Measurements from ENCODE around the gene STS.

STS gene

DNA sequence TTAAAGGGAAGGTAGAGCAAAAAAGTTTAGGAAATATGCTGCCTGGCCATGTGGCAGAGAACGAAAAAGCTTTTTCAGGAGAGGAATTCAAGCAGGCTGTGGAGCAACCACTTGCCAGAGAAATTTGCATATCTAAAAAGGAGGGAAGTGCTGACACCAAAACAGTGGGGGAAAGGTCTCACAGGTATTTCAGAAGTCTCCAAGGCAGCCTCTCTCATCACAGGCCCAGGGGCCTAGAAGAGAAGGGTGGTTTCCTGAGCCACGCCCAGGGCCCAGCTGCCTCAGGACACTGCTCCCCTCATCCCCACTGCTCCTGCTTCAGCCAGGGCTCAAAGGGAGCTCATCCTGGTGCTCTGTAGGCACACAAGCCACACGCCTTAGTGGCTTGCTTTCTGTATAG lies 29.9 kb upstream of the STS start:
- Histone ChIP-seq H3K79me2 (ENCODE audit: control insufficient read depth, low read length) (peaks cover 99% of the 10 kb centered on the region), H4K20me1 (ENCODE audit: control insufficient read depth, insufficient read depth, low read depth, low read length) (no peaks in the 10 kb centered on the region), H3K4me3 (ENCODE audit: low read length) (peak overlapping the region; percentile 52), H3F3A (ENCODE audit: control insufficient read depth, insufficient read depth) (peaks cover 7% of the 10 kb centered on the region; the same call in 1 of the 2 replicates), H3K27ac (ENCODE audit: low read depth, low read length) (peak overlapping the region; percentile 85), H3K9me3 (ENCODE audit: control insufficient read depth, insufficient read depth, low read length) (no peaks in the 10 kb centered on the region), H3K4me1 (ENCODE audit: control insufficient read depth, low read length) (peaks cover 98% of the 10 kb centered on the region), H3K27me3 (ENCODE audit: control insufficient read depth, low read length) (no peaks in the 10 kb centered on the region), H3K4me2 (ENCODE audit: low read length) (peak overlapping the region; percentile 51), H3K36me3 (ENCODE audit: control insufficient read depth, low read length) (peaks cover 35% of the 10 kb centered on the region), H3K9me2 (replicated peaks; ENCODE audit: control insufficient read depth, low read length) (no peaks in the 10 kb centered on the region)
- TF ChIP-seq, protein P1, sequence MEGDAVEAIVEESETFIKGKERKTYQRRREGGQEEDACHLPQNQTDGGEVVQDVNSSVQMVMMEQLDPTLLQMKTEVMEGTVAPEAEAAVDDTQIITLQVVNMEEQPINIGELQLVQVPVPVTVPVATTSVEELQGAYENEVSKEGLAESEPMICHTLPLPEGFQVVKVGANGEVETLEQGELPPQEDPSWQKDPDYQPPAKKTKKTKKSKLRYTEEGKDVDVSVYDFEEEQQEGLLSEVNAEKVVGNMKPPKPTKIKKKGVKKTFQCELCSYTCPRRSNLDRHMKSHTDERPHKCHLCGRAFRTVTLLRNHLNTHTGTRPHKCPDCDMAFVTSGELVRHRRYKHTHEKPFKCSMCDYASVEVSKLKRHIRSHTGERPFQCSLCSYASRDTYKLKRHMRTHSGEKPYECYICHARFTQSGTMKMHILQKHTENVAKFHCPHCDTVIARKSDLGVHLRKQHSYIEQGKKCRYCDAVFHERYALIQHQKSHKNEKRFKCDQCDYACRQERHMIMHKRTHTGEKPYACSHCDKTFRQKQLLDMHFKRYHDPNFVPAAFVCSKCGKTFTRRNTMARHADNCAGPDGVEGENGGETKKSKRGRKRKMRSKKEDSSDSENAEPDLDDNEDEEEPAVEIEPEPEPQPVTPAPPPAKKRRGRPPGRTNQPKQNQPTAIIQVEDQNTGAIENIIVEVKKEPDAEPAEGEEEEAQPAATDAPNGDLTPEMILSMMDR (IDR thresholded peaks at IDR 0.05; ENCODE audit: low read depth, low read length, poor library complexity, severe bottlenecking) = no peak
- TF ChIP-seq EZH2phosphoT487 (IDR thresholded peaks at IDR 0.05; ENCODE audit: borderline replicate concordance, low read length) = no peak

DNA sequence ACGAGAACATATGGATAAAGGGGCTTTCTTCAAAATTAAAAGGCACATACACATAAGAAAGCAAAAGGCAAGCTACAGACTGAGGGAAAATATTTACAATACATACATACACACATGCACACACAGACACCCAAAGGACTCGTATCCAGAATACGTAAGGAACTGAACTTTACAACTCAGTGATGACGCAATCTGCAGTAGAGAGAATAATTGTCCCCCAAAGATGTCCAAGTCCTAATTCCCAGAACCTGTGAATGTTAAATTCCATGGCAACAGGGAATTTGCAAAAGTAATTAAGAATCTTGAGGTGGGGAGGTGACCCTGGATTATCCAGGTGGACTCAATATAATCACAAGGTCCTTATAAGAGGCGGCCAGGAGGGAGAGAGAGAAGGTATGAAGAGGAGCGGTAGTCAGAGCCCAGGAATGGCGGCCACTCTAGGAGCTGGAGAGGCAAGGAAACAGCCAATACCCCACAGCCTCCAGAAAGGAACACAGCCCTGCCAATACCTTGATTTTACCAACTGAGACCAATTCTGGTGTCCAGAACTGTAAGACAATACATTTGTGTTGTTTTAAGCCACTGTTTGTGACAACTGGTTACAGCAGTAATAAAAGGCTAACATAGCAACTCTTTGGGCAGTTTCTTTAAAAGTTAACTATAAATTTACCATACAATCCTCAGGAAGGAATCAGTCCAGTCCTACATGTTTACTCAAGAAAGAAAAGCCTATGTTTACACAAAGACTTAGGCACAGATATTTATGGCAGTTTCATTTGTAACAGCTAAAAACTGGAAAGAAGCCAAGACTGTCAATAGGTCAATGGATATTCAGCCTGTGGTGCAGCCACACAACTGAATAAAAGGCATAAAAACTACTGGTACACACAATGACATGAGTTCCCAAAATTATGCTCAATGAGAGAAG lies 27.3 kb upstream of the STS start:
- H3K36me3 ChIP-seq (ENCODE audit: control insufficient read depth, low read length) = peaks cover 30% of the 10 kb centered on the region
- H3K27me3 ChIP-seq (ENCODE audit: control insufficient read depth, low read length) = no peaks in the 10 kb centered on the region
- H3K9me2 ChIP-seq (replicated peaks; ENCODE audit: control insufficient read depth, low read length) = no peaks in the 10 kb centered on the region
- peaks cover 97% of the 10 kb centered on the region for H3K79me2 ChIP-seq (ENCODE audit: control insufficient read depth, low read length)
- TF ChIP-seq, protein P1 (IDR thresholded peaks at IDR 0.05; ENCODE audit: low read depth, low read length, poor library complexity, severe bottlenecking) = no peak
- TF ChIP-seq EZH2phosphoT487 (IDR thresholded peaks at IDR 0.05; ENCODE audit: borderline replicate concordance, low read length) = no peak
- peak overlapping the region; percentile 52 for H3K4me3 ChIP-seq (ENCODE audit: low read length)
- no peaks in the 10 kb centered on the region for H3K9me3 ChIP-seq (ENCODE audit: control insufficient read depth, insufficient read depth, low read length)
- no peaks in the 10 kb centered on the region for H4K20me1 ChIP-seq (ENCODE audit: control insufficient read depth, insufficient read depth, low read depth, low read length)
- H3K4me2 ChIP-seq (ENCODE audit: low read length) = peak overlapping the region; percentile 51
- H3K27ac ChIP-seq (ENCODE audit: low read depth, low read length) = peak overlapping the region; percentile 85
- H3F3A ChIP-seq (ENCODE audit: control insufficient read depth, insufficient read depth) = peaks cover 7% of the 10 kb centered on the region; the same call in 1 of the 2 replicates
- peaks cover 97% of the 10 kb centered on the region for H3K4me1 ChIP-seq (ENCODE audit: control insufficient read depth, low read length)

DNA sequence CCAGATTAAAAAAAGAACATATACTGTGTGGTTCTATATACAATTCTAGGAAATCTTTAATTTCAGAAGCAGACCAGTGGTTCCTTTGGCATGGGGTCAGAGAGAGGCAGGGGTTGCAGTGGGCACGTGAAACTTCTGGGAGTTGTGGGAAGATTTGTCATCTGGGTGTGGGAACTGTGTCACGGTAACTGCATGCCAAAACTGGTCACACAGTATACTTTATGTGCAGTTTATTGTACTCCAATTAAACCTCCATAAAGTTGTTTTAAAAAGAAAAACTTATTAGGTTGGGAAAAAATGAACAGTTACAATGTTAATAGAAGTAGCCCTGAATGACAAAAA lies 26.7 kb upstream of the STS start:
- peaks cover 31% of the 10 kb centered on the region for H3K36me3 ChIP-seq (ENCODE audit: control insufficient read depth, low read length)
- no peak for TF ChIP-seq EZH2phosphoT487 (IDR thresholded peaks at IDR 0.05; ENCODE audit: borderline replicate concordance, low read length)
- TF ChIP-seq, protein P1 (IDR thresholded peaks at IDR 0.05; ENCODE audit: low read depth, low read length, poor library complexity, severe bottlenecking) = no peak
- peak overlapping the region; percentile 30 for H3K4me3 ChIP-seq (ENCODE audit: low read length)
- H3K4me1 ChIP-seq (ENCODE audit: control insufficient read depth, low read length) = peaks cover 93% of the 10 kb centered on the region
- H3K79me2 ChIP-seq (ENCODE audit: control insufficient read depth, low read length) = peaks cover 97% of the 10 kb centered on the region
- no peaks in the 10 kb centered on the region for H3K27me3 ChIP-seq (ENCODE audit: control insufficient read depth, low read length)
- peak overlapping the region; percentile 51 for H3K4me2 ChIP-seq (ENCODE audit: low read length)
- H3K9me2 ChIP-seq (replicated peaks; ENCODE audit: control insufficient read depth, low read length) = no peaks in the 10 kb centered on the region
- H3F3A ChIP-seq (ENCODE audit: control insufficient read depth, insufficient read depth) = peaks cover 7% of the 10 kb centered on the region; the same call in 1 of the 2 replicates
- peak overlapping the region; percentile 85 for H3K27ac ChIP-seq (ENCODE audit: low read depth, low read length)
- no peaks in the 10 kb centered on the region for H3K9me3 ChIP-seq (ENCODE audit: control insufficient read depth, insufficient read depth, low read length)
- H4K20me1 ChIP-seq (ENCODE audit: control insufficient read depth, insufficient read depth, low read depth, low read length) = no peaks in the 10 kb centered on the region

Measured in DOHH2 (cell line).